GM12878 (cell line): Measurements from ENCODE around the gene SULT6B1. TPM values are rescaled to one million over a fixed set of nuclear protein-coding genes. Genes with fewer than 3 reads are reported as not detected.

Source experiments
- ATAC-seq: fragments of 200-7000 bp; cut with Tn5 transposase; 3 replicates; pipeline ENCODE4 v1.9.1; 2020; ENCODE audit warnings: mild to moderate bottlenecking, moderate library complexity
- BruUV-seq: library from RNA; stranded (reverse); fragments of 400-500 nt; replicated peaks from 2 replicates; lab custom pipeline; 2021; lab: Mats Ljungman, UMichigan
- CTCF ChIA-PET: fragments of 300-600 bp; sonication (Branson Sonifier 250); formaldehyde crosslinking; extraction: SDS; loops from one replicate; lab custom pipeline; 2021; ENCODE audit warnings: inconsistent platforms; lab: Yijun Ruan, JAX
- POLR2A ChIA-PET: fragments of 350-600 bp; formaldehyde crosslinking; extraction: SDS; loops from one replicate; lab custom pipeline; 2021; ENCODE audit warnings: inconsistent platforms; lab: Charles Lee
- RAD21 ChIA-PET: fragments of 300-600 bp; sonication (Branson Sonifier 250); formaldehyde crosslinking; loops from one replicate; lab custom pipeline; 2023; ENCODE audit warnings: antibody characterized with exemption; ENCODE audit not compliant: unreplicated experiment; lab: Charles Lee
- SMC1A ChIA-PET: fragments of 300-600 bp; sonication (Branson Sonifier 250); formaldehyde crosslinking; loops from one replicate; lab custom pipeline; 2023; ENCODE audit not compliant: unreplicated experiment, uncharacterized antibody; lab: Charles Lee
- DNase-seq: peaks from one replicate; pipeline ENCODE4 v3.0.0-alpha.2; 2011; ENCODE audit warnings: low read depth, low spot score
- FAIRE-seq: peaks from 3 replicates; lab custom pipeline; 2011; peaks lifted over from hg19 to GRCh38; lab: Jason Lieb, UNC
- H2AFZ ChIP-seq: 2 replicates; pipeline ENCODE4 v1.6.0; 2011; ENCODE audit warnings: low read depth, low read length, control low read depth; ENCODE audit not compliant: control insufficient read depth
- H3K27ac ChIP-seq: 2 replicates; pipeline ENCODE4 v1.5.1; 2011; ENCODE audit warnings: control low read depth; ENCODE audit not compliant: control insufficient read depth, insufficient read depth
- H3K27me3 ChIP-seq, 2 experiments: replicated peaks in 1 of 2; 2 replicates each; pipeline versions ENCODE4 v1.6.0 to v1.6.1; 2011; ENCODE audit warnings: low read length in 1 of 2; ENCODE audit not compliant: control insufficient read depth in 2 of 2, insufficient read depth in 2 of 2
- H3K36me3 ChIP-seq, 2 experiments: 2 replicates each; pipeline ENCODE4 v1.5.1; 2011; ENCODE audit warnings: low read length in 1 of 2; ENCODE audit not compliant: control insufficient read depth in 2 of 2, insufficient read depth in 2 of 2
- H3K4me1 ChIP-seq: 2 replicates; pipeline ENCODE4 v1.6.1; 2011; ENCODE audit warnings: mild to moderate bottlenecking, low read length, moderate library complexity, mixed read lengths; ENCODE audit not compliant: control insufficient read depth, insufficient read depth
- H3K4me2 ChIP-seq: 2 replicates; pipeline ENCODE4 v1.6.0; 2011; ENCODE audit warnings: control low read depth; ENCODE audit not compliant: control insufficient read depth, insufficient read depth
- H3K4me3 ChIP-seq: fragments of 200-600 bp; sonication (generic); 2 replicates; pipeline ENCODE4 v1.5.1; 2016
- H3K79me2 ChIP-seq: 2 replicates; pipeline ENCODE4 v1.6.0; 2011; ENCODE audit warnings: low read length; ENCODE audit not compliant: control insufficient read depth, insufficient read depth
- H3K9ac ChIP-seq: 2 replicates; pipeline ENCODE4 v1.8.0; 2011; ENCODE audit warnings: low read length, control low read depth, mixed read lengths; ENCODE audit not compliant: control insufficient read depth, insufficient read depth
- H3K9me3 ChIP-seq: replicated peaks from 3 replicates; pipeline ENCODE4 v1.5.1; 2011; ENCODE audit warnings: mild to moderate bottlenecking, low read length; ENCODE audit not compliant: control insufficient read depth, insufficient read depth
- H4K20me1 ChIP-seq: 2 replicates; pipeline ENCODE4 v1.6.0; 2011; ENCODE audit not compliant: control insufficient read depth, insufficient read depth
- EED ChIP-seq: sonication (generic); IDR thresholded peaks from 2 replicates; pipeline ENCODE4 v1.6.1; 2016; ENCODE audit warnings: antibody characterized with exemption, low read depth
- JUNB ChIP-seq: IDR thresholded peaks from 2 replicates; pipeline ENCODE4 v1.6.1; 2016; ENCODE audit warnings: antibody characterized with exemption, mild to moderate bottlenecking
- MEF2B ChIP-seq: fragments of 450-650 bp; IDR thresholded peaks from 2 replicates; pipeline ENCODE4 v1.6.1; 2018; ENCODE audit warnings: mild to moderate bottlenecking, moderate library complexity; ENCODE audit not compliant: partially characterized antibody, poor library complexity, severe bottlenecking
- NFYA ChIP-seq: IDR thresholded peaks from 2 replicates; pipeline ENCODE4 v1.6.1; 2011; ENCODE audit warnings: low read depth, mild to moderate bottlenecking, low read length, improper control_type of control experiment, borderline replicate concordance
- RFX5 ChIP-seq: IDR thresholded peaks from 2 replicates; pipeline ENCODE4 v1.6.1; 2011; ENCODE audit warnings: low read depth, low read length, improper control_type of control experiment
- SIX5 ChIP-seq: IDR thresholded peaks from 2 replicates; pipeline ENCODE4 v1.6.1; 2011; ENCODE audit warnings: mild to moderate bottlenecking, low read depth, low read length, moderate library complexity; ENCODE audit not compliant: severe bottlenecking
- SMAD1 ChIP-seq: fragments of 450-650 bp; IDR thresholded peaks from 2 replicates; pipeline ENCODE4 v1.6.1; 2018; ENCODE audit warnings: mild to moderate bottlenecking, low read depth; ENCODE audit not compliant: partially characterized antibody
- SMC3 ChIP-seq: IDR thresholded peaks from 2 replicates; pipeline ENCODE4 v1.6.1; 2011; ENCODE audit warnings: low read length, improper control_type of control experiment, borderline replicate concordance
- TBL1XR1 ChIP-seq: IDR thresholded peaks from 2 replicates; pipeline ENCODE4 v1.6.1; 2012; ENCODE audit warnings: low read depth, low read length, improper control_type of control experiment
- ZNF217 ChIP-seq: fragments of 450-650 bp; IDR thresholded peaks from 2 replicates; pipeline ENCODE4 v1.6.1; 2017; ENCODE audit warnings: antibody characterized with exemption, mild to moderate bottlenecking
- WGBS: methylation state at CpG from one replicate; pipeline ENCODE4 v1.1.6; 2016; ENCODE audit warnings: low lambda C conversion rate; ENCODE audit not compliant: insufficient replicate concordance, insufficient coverage; ENCODE audit errors: missing lambda C conversion rate; 5-methylcytosine and 5-hydroxymethylcytosine counted together
- in situ Hi-C: fragments of 300-500 bp; cut with MboI; formaldehyde crosslinking; loops from 9 replicates; pipeline ENCODE4 v1.14.3; 2018; ENCODE audit warnings: mixed read lengths
- intact Hi-C: fragments of 100-400 bp; cut with micrococcal nuclease; formaldehyde crosslinking; loops from one replicate; pipeline ENCODE4 v1.14.2; 2022; ENCODE audit not compliant: unreplicated experiment
- polyA plus RNA-seq, 11 experiments: library from polyadenylated mRNA; depleted of rRNA in 4 of 11; unstranded in 6 of 11; stranded (reverse) in 5 of 11; fragments of >200 nt; fragmentation: Nextera tagmentation in 4 of 11; fragmentation: Illumina TruSeq in 1 of 11; extraction: Ambion mirVana in 4 of 11; extraction: Trizol in 1 of 11; gene quantifications; 1 replicate in 1 of 11; 2 replicates in 10 of 11; pipeline versions ENCODE4 v1.2.1 to v1.2.3, GENCODE V29; 2011 to 2016; ENCODE audit warnings: inconsistent platforms in 2 of 11, missing spikeins in 2 of 11, low read depth in 1 of 11
- total RNA-seq, 4 experiments: library from RNA; depleted of rRNA in 3 of 4; stranded (reverse); fragments of >200 nt in 3 of 4; fragmentation: Illumina TruSeq in 1 of 4; extraction: Trizol in 1 of 4; gene quantifications; 2 replicates each; pipeline versions ENCODE4 v1.2.1 to v1.2.3, GENCODE V29; 2013 to 2021
- TF ChIP-seq, protein P1 (sequence below): fragments of 450-650 bp; IDR thresholded peaks from 2 replicates; pipeline ENCODE4 v1.6.1; 2017; ENCODE audit warnings: antibody characterized with exemption, mild to moderate bottlenecking, moderate library complexity
- TF ChIP-seq, protein P2 (sequence below): IDR thresholded peaks from 2 replicates; pipeline ENCODE4 v1.6.1; 2011; ENCODE audit warnings: borderline replicate concordance, low read depth, mild to moderate bottlenecking, moderate library complexity, low read length; ENCODE audit not compliant: insufficient read depth, poor library complexity, severe bottlenecking
- TF ChIP-seq, protein P3 (sequence below): fragments of 150-350 bp; IDR thresholded peaks from 2 replicates; pipeline ENCODE4 v1.6.1; 2014; ENCODE audit warnings: mild to moderate bottlenecking, low read depth, low read length

The SULT6B1 gene
- total and polyA plus RNA-seq, 10 of the 15 experiments (the other 5 are each of a cell fraction or from before 2014, with no cell fraction given) = not detected

DNA sequence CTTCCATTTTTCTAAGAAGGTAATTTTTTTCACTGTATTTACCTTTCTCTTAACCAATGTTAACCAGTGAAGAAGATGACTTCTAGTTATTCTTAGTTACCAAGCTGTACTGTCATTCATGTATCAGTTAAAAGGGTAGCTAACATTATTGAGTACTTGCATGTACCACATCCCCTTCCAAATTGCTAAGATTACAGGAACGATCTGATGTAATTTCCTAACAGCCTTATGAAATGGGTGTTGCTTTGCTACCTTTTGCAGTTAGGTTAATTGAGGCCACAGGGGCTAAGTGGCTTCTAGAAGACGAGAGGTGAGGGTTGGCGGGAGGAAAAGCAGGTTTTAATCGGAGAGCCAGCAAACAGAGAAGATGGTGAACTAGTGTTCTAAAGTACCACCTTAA lies 1.8 kb upstream of the SULT6B1 start:
- no peak for DNase-seq
- intact Hi-C loops (no loop called here), in situ Hi-C loops (no loop called here)
- ChIA-PET RAD21 (no interaction called here), CTCF (interaction anchor here (0.8 to 2.8 kb wide), 2 partner anchors 10 to 21 kb away, joined by 3 to 10 read pairs; no protein-coding TSS in a partner anchor), SMC1A (no interaction called here), POLR2A (no interaction called here)
- Histone ChIP-seq H3K79me2 (no peaks in the 10 kb centered on the region), H2AFZ (no peak overlapping the region), H3K4me3 (no peak overlapping the region), H4K20me1 (no peaks in the 10 kb centered on the region), H3K27ac (no peak overlapping the region), H3K27me3 (no peaks in the 10 kb centered on the region), H3K4me1 (no peaks in the 10 kb centered on the region), H3K9ac (no peak overlapping the region), H3K4me2 (no peak overlapping the region), H3K9me3 (no peaks in the 10 kb centered on the region), H3K36me3 (no peaks in the 10 kb centered on the region)
- TF ChIP-seq SMC3 (no peak), EED (no peak), RFX5 (no peak), SIX5 (no peak), JUNB (no peak), TBL1XR1 (no peak), SMAD1 (no peak), MEF2B (no peak), NFYA (no peak), ZNF217 (no peak)
- TF ChIP-seq, protein P1, sequence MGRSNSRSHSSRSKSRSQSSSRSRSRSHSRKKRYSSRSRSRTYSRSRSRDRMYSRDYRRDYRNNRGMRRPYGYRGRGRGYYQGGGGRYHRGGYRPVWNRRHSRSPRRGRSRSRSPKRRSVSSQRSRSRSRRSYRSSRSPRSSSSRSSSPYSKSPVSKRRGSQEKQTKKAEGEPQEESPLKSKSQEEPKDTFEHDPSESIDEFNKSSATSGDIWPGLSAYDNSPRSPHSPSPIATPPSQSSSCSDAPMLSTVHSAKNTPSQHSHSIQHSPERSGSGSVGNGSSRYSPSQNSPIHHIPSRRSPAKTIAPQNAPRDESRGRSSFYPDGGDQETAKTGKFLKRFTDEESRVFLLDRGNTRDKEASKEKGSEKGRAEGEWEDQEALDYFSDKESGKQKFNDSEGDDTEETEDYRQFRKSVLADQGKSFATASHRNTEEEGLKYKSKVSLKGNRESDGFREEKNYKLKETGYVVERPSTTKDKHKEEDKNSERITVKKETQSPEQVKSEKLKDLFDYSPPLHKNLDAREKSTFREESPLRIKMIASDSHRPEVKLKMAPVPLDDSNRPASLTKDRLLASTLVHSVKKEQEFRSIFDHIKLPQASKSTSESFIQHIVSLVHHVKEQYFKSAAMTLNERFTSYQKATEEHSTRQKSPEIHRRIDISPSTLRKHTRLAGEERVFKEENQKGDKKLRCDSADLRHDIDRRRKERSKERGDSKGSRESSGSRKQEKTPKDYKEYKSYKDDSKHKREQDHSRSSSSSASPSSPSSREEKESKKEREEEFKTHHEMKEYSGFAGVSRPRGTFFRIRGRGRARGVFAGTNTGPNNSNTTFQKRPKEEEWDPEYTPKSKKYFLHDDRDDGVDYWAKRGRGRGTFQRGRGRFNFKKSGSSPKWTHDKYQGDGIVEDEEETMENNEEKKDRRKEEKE = no peak
- TF ChIP-seq, protein P2, sequence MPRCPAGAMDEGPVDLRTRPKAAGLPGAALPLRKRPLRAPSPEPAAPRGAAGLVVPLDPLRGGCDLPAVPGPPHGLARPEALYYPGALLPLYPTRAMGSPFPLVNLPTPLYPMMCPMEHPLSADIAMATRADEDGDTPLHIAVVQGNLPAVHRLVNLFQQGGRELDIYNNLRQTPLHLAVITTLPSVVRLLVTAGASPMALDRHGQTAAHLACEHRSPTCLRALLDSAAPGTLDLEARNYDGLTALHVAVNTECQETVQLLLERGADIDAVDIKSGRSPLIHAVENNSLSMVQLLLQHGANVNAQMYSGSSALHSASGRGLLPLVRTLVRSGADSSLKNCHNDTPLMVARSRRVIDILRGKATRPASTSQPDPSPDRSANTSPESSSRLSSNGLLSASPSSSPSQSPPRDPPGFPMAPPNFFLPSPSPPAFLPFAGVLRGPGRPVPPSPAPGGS = no peak
- TF ChIP-seq, protein P3, sequence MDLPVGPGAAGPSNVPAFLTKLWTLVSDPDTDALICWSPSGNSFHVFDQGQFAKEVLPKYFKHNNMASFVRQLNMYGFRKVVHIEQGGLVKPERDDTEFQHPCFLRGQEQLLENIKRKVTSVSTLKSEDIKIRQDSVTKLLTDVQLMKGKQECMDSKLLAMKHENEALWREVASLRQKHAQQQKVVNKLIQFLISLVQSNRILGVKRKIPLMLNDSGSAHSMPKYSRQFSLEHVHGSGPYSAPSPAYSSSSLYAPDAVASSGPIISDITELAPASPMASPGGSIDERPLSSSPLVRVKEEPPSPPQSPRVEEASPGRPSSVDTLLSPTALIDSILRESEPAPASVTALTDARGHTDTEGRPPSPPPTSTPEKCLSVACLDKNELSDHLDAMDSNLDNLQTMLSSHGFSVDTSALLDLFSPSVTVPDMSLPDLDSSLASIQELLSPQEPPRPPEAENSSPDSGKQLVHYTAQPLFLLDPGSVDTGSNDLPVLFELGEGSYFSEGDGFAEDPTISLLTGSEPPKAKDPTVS = no peak
- 67% methylated on average over 4 of the region's 4 CpGs for WGBS
- BruUV-seq = no TSS peak
- no peak for ATAC-seq
- no peak for FAIRE-seq
